ENCODE data around the gene SLC11A2.

DNA sequence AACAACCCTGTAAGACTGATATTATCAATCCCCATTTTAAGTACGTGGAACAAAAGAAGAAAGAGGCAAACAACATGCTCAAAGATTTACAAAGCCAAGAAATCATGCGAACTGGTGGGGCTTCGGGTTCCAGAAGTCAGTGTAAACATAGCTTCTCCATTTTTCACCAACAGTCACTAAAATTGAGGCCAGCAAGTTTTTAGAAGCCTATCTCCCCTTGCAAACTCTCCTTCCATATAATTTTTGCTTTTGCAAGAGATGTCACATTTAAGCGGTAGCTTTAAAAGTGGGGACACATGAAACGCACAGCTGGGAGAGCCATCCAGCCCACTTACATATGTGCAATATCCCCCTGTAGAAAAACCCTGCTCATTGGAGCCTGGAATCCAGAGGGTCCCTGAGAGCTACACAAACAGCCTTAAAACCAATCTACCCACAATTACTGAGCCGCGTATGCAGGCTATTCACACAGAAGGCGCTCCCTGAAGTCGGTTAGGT, 797 bp downstream of the SLC11A2 start:
- TF ChIP-seq, protein P1, sequence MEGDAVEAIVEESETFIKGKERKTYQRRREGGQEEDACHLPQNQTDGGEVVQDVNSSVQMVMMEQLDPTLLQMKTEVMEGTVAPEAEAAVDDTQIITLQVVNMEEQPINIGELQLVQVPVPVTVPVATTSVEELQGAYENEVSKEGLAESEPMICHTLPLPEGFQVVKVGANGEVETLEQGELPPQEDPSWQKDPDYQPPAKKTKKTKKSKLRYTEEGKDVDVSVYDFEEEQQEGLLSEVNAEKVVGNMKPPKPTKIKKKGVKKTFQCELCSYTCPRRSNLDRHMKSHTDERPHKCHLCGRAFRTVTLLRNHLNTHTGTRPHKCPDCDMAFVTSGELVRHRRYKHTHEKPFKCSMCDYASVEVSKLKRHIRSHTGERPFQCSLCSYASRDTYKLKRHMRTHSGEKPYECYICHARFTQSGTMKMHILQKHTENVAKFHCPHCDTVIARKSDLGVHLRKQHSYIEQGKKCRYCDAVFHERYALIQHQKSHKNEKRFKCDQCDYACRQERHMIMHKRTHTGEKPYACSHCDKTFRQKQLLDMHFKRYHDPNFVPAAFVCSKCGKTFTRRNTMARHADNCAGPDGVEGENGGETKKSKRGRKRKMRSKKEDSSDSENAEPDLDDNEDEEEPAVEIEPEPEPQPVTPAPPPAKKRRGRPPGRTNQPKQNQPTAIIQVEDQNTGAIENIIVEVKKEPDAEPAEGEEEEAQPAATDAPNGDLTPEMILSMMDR (IDR thresholded peaks at IDR 0.05; ENCODE audit: low read length) = no peak
- TF ChIP-seq EZH2 (IDR thresholded peaks at IDR 0.05; ENCODE audit: borderline replicate concordance, low read length) = no peak
